C4-2B (cell line): ENCODE data around the gene STARD3NL.
"Not testable (repeated sequence)": the region's sequence is repeated elsewhere in the genome, so short reads cannot be mapped to it uniquely, and the experiment has no call there.

Source experiments
- CTCF ChIP-seq: fragments of 450-650 bp; conservative IDR thresholded peaks from 2 replicates; pipeline ENCODE4 v1.5.1; 2017; ENCODE audit warnings: mild to moderate bottlenecking
- ZFX ChIP-seq: fragments of 450-650 bp; IDR thresholded peaks from 2 replicates; pipeline ENCODE4 v1.6.1; 2017

- TF ChIP-seq CTCF, ZFX: not testable (repeated sequence)
These were observed 61.1 kb downstream of the STARD3NL start for GRCh38 chr7:38239129-38239528.
